Thyroid gland (tissue), 4 donors: Measurements from ENCODE around the gene DGKZ. TPM values are rescaled to one million over a fixed set of nuclear protein-coding genes. Genes with fewer than 3 reads are reported as not detected.
A peak's percentile ranks its signal among the peaks of the same experiment; 100 is the strongest.

Experiments
- DNase-seq, 2 donors: peaks; one replicate each; pipeline ENCODE4 v3.0.0-alpha.2; 2019
- H3K27ac ChIP-seq, 3 donors: fragments of 200-600 bp; sonication (generic); 1 replicate in 2 of 3; 2 replicates in 1 of 3; pipeline ENCODE4 v1.5.1; 2016 to 2019; ENCODE audit warnings: mild to moderate bottlenecking in 1 of 3, moderate library complexity in 1 of 3
- H3K27me3 ChIP-seq: fragments of 200-600 bp; sonication (generic); one replicate; pipeline ENCODE4 v1.5.1; 2019
- H3K36me3 ChIP-seq, 2 donors: fragments of 200-600 bp; sonication (generic); one replicate each; pipeline ENCODE4 v1.5.1; 2016 to 2019
- H3K4me1 ChIP-seq, 2 donors: fragments of 200-600 bp; sonication (generic); one replicate each; pipeline ENCODE4 v1.5.1; 2017 to 2019
- H3K4me3 ChIP-seq, 3 donors: fragments of 200-600 bp; sonication (generic); replicated peaks in 1 of 3; 1 replicate in 2 of 3; 2 replicates in 1 of 3; pipeline ENCODE4 v1.5.1; 2016; ENCODE audit warnings: mild to moderate bottlenecking in 1 of 3
- H3K9me3 ChIP-seq: fragments of 200-600 bp; sonication (generic); one replicate; pipeline ENCODE4 v1.5.1; 2017
- POLR2A ChIP-seq, 2 donors: fragments of 450-650 bp; IDR thresholded peaks; one replicate each; pipeline ENCODE4 v1.6.1; 2017; ENCODE audit warnings: antibody characterized with exemption in 2 of 2, mild to moderate bottlenecking in 2 of 2, moderate library complexity in 1 of 2
- WGBS, 2 donors: methylation state at CpG; one replicate each; pipeline ENCODE4 v1.1.5; 2017; 5-methylcytosine and 5-hydroxymethylcytosine counted together
- intact Hi-C: fragments of 100-400 bp; cut with DNase I; formaldehyde crosslinking; loops from one replicate; pipeline ENCODE4 v1.15.1; 2023
- total RNA-seq, 4 donors: library from RNA; depleted of rRNA; stranded (reverse); fragments of >200 nt; gene quantifications; one replicate each; pipeline ENCODE4 v1.2.3, GENCODE V29; 2016
- TF ChIP-seq, protein P1 (sequence below), 6 experiments: fragments of 200-600 bp in 3 of 6; fragments of 450-650 bp in 3 of 6; sonication (generic) in 3 of 6; IDR thresholded peaks; one replicate each; pipeline ENCODE4 v1.5.1; 2016 to 2019; ENCODE audit warnings: antibody characterized with exemption in 6 of 6, mild to moderate bottlenecking in 2 of 6, inconsistent platforms in 1 of 6, moderate library complexity in 1 of 6

Gene DGKZ
- total RNA-seq, 4 donors from 2014 or later, result 29.7 to 53.5 (median 41.8) TPM

- DNase-seq, result no peak
- Histone ChIP-seq H3K36me3 (no peaks in the 10 kb centered on the region), H3K27ac (no peak overlapping the region), H3K27me3 (peaks cover 27% of the 10 kb centered on the region), H3K4me1 (peaks cover 4 to 16% of the 10 kb centered on the region in 2 donors), H3K4me3 (peak overlapping the region in 1 of 3 donors; percentile 38), H3K9me3 (no peaks in the 10 kb centered on the region)
- intact Hi-C loops, result no loop called here
- WGBS, 2 donors, result 24 to 31% methylated on average over 8 of the region's 8 CpGs
- no peak for TF ChIP-seq POLR2A (IDR thresholded peaks at IDR 0.05)
- TF ChIP-seq, protein P1, sequence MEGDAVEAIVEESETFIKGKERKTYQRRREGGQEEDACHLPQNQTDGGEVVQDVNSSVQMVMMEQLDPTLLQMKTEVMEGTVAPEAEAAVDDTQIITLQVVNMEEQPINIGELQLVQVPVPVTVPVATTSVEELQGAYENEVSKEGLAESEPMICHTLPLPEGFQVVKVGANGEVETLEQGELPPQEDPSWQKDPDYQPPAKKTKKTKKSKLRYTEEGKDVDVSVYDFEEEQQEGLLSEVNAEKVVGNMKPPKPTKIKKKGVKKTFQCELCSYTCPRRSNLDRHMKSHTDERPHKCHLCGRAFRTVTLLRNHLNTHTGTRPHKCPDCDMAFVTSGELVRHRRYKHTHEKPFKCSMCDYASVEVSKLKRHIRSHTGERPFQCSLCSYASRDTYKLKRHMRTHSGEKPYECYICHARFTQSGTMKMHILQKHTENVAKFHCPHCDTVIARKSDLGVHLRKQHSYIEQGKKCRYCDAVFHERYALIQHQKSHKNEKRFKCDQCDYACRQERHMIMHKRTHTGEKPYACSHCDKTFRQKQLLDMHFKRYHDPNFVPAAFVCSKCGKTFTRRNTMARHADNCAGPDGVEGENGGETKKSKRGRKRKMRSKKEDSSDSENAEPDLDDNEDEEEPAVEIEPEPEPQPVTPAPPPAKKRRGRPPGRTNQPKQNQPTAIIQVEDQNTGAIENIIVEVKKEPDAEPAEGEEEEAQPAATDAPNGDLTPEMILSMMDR (IDR thresholded peaks at IDR 0.05), result no peak
Measured at GRCh38 chr11:46332093-46332567, 15.1 kb upstream of the DGKZ start.

- peaks cover 27% of the 10 kb centered on the region for H3K27me3 ChIP-seq
- no peaks in the 10 kb centered on the region for H3K36me3 ChIP-seq
- whole genome bisulfite sequencing, 2 donors, result 0% methylated on average over 19 to 23 of the region's 99 CpGs
- DNase-seq, result no peak
- H3K27ac ChIP-seq, result no peak overlapping the region
- intact Hi-C loops, result no loop called here
- TF ChIP-seq, protein P1 (IDR thresholded peaks at IDR 0.05), result no peak
- TF ChIP-seq POLR2A (IDR thresholded peaks at IDR 0.05), result no peak
- H3K4me1 ChIP-seq, result peaks cover 4 to 16% of the 10 kb centered on the region in 2 donors
- peak overlapping the region in 1 of 3 donors; percentile 38 for H3K4me3 ChIP-seq
- no peaks in the 10 kb centered on the region for H3K9me3 ChIP-seq
Measured at GRCh38 chr11:46332568-46333393, 14.5 kb upstream of the DGKZ start.

- Histone ChIP-seq H3K36me3 (no peaks in the 10 kb centered on the region), H3K27me3 (peaks cover 27% of the 10 kb centered on the region), H3K4me1 (peaks cover 4 to 16% of the 10 kb centered on the region in 2 donors), H3K4me3 (peak overlapping the region in 1 of 3 donors; percentile 38), H3K27ac (no peak overlapping the region), H3K9me3 (no peaks in the 10 kb centered on the region)
- intact Hi-C loops, result no loop called here
- 20 to 27% methylated on average over 9 to 10 of the region's 25 CpGs for WGBS, 2 donors
- no peak for TF ChIP-seq POLR2A (IDR thresholded peaks at IDR 0.05)
- TF ChIP-seq, protein P1 (IDR thresholded peaks at IDR 0.05), result no peak
- DNase-seq, result no peak
Measured at GRCh38 chr11:46333394-46333947, 13.8 kb upstream of the DGKZ start.

- 89% methylated on average over 3 of the region's 3 CpGs; no CpG with 5 or more reads in 1 of the 2 donors for WGBS, 2 donors
- Histone ChIP-seq H3K9me3 (no peaks in the 10 kb centered on the region), H3K27ac (no peak overlapping the region), H3K27me3 (peaks cover 27% of the 10 kb centered on the region), H3K4me3 (no peak overlapping the region), H3K4me1 (peaks cover 4 to 16% of the 10 kb centered on the region in 2 donors), H3K36me3 (no peaks in the 10 kb centered on the region)
- no peak for TF ChIP-seq POLR2A (IDR thresholded peaks at IDR 0.05)
- TF ChIP-seq, protein P1 (IDR thresholded peaks at IDR 0.05), result no peak
- intact Hi-C loops, result no loop called here
- DNase-seq, result no peak
Measured at GRCh38 chr11:46334211-46334610, 13.1 kb upstream of the DGKZ start.

GRCh38 chr11:46335271-46335670 is 12.0 kb upstream of the DGKZ start:
- 87 to 97% methylated on average over 6 of the region's 6 CpGs for WGBS, 2 donors
- DNase-seq, result no peak
- Histone ChIP-seq H3K4me3 (no peak overlapping the region), H3K4me1 (peaks cover 4 to 16% of the 10 kb centered on the region in 2 donors), H3K36me3 (no peaks in the 10 kb centered on the region), H3K9me3 (no peaks in the 10 kb centered on the region), H3K27ac (no peak overlapping the region), H3K27me3 (peaks cover 21% of the 10 kb centered on the region)
- intact Hi-C loops, result no loop called here
- TF ChIP-seq, protein P1 (IDR thresholded peaks at IDR 0.05), result no peak
- no peak for TF ChIP-seq POLR2A (IDR thresholded peaks at IDR 0.05)
